ENCODE results near the gene PPM1M. TPM values are rescaled to one million over a fixed set of nuclear protein-coding genes. Genes with fewer than 3 reads are reported as not detected.

The PPM1M gene
- polyA plus RNA-seq, 1 of the 3 experiments (the other 2 are of a cell fraction) = 19.2 TPM

DNA sequence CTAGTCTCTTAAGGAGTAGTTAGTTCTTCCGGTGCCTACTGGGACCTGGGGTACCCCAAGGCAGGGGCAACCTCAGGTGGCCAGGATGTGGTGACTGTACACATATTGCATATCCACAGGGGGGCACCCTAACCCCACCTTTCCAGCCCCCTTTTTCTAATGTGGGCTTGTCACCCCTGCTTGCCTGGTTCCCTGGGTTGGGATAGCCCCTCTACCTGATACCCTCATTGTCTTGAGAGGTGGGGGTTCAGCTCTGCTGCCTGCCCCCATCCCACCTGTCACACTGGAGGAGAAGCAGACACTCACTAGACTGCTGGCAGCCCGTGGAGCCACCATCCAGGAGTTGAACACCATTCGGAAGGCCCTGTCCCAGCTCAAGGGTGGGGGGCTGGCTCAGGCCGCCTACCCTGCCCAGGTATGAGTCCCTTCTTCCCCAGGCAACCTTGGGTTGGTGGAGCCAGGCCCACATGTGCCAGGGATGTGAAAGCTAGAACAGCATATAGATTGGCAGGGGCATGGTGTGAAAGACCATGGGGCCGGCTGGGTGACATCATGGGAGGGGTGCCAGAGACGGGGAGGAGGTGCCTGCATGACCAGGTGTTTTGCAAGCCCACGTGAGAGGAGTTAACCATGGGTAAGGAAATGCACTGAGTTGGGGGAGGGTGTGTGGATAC lies 46.1 kb downstream of the PPM1M start:
- Histone ChIP-seq H3K4me3 (ENCODE audit: low read depth in 2 of 2, low read length in 1 of 2) (no peak overlapping the region), H3K27ac (ENCODE audit: low read depth in 2 of 2, low read length in 1 of 2) (no peak overlapping the region), H3K4me1 (ENCODE audit: control insufficient read depth in 1 of 2, insufficient read depth in 2 of 2, low read depth in 1 of 2, low read length in 1 of 2) (peaks cover 0 to 38% of the 10 kb centered on the region in 2 experiments; a peak in 2 of 4 replicates), H3K4me2 (no peak overlapping the region), H3K9me2 (no peaks in the 10 kb centered on the region), H3K79me2 (ENCODE audit: insufficient read depth) (peaks cover 19% of the 10 kb centered on the region; the same call in 1 of the 2 replicates), H3F3A (replicated peaks; ENCODE audit: insufficient read depth) (peaks cover 10% of the 10 kb centered on the region), H3K27me3 (ENCODE audit: insufficient read depth) (no peaks in the 10 kb centered on the region), H3K36me3 (replicated peaks in 1 of 2; ENCODE audit: control insufficient read depth in 1 of 2, insufficient read depth in 2 of 2, low read length in 1 of 2) (peaks cover 0 to 16% of the 10 kb centered on the region in 2 experiments), H3K9ac (no peak overlapping the region), H3K9me3 (no peaks in the 10 kb centered on the region), H2AFZ (ENCODE audit: low read depth) (no peak overlapping the region), H4K20me1 (ENCODE audit: insufficient read depth) (no peaks in the 10 kb centered on the region)
- CTCF ChIA-PET = interaction anchor here (0.6 to 16.0 kb wide), 15 partner anchors 9 to 290 kb away, joined by 3 to 504 read pairs (median 4); no protein-coding TSS in a partner anchor
- peak; percentile 80 for DNase-seq
- 81% methylated on average over 6 of the region's 7 CpGs for WGBS (ENCODE audit: low lambda C conversion rate)
- POLR2A ChIA-PET = interaction anchor here (1.4 kb wide), 1 partner anchor 47 kb away, joined by 3 read pairs; no protein-coding TSS in a partner anchor
- TF ChIP-seq MEF2A (IDR thresholded peaks at IDR 0.05; ENCODE audit: borderline replicate concordance, low read depth) (no peak), RAD21 (IDR thresholded peaks at IDR 0.05; ENCODE audit: low read length) (peak; percentile 93), SMC3 (IDR thresholded peaks at IDR 0.05; ENCODE audit: low read depth, low read length) (peak; percentile 93)
- TF ChIP-seq, protein P1, sequence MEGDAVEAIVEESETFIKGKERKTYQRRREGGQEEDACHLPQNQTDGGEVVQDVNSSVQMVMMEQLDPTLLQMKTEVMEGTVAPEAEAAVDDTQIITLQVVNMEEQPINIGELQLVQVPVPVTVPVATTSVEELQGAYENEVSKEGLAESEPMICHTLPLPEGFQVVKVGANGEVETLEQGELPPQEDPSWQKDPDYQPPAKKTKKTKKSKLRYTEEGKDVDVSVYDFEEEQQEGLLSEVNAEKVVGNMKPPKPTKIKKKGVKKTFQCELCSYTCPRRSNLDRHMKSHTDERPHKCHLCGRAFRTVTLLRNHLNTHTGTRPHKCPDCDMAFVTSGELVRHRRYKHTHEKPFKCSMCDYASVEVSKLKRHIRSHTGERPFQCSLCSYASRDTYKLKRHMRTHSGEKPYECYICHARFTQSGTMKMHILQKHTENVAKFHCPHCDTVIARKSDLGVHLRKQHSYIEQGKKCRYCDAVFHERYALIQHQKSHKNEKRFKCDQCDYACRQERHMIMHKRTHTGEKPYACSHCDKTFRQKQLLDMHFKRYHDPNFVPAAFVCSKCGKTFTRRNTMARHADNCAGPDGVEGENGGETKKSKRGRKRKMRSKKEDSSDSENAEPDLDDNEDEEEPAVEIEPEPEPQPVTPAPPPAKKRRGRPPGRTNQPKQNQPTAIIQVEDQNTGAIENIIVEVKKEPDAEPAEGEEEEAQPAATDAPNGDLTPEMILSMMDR (IDR thresholded peaks at IDR 0.05) = peak; percentile 71

DNA sequence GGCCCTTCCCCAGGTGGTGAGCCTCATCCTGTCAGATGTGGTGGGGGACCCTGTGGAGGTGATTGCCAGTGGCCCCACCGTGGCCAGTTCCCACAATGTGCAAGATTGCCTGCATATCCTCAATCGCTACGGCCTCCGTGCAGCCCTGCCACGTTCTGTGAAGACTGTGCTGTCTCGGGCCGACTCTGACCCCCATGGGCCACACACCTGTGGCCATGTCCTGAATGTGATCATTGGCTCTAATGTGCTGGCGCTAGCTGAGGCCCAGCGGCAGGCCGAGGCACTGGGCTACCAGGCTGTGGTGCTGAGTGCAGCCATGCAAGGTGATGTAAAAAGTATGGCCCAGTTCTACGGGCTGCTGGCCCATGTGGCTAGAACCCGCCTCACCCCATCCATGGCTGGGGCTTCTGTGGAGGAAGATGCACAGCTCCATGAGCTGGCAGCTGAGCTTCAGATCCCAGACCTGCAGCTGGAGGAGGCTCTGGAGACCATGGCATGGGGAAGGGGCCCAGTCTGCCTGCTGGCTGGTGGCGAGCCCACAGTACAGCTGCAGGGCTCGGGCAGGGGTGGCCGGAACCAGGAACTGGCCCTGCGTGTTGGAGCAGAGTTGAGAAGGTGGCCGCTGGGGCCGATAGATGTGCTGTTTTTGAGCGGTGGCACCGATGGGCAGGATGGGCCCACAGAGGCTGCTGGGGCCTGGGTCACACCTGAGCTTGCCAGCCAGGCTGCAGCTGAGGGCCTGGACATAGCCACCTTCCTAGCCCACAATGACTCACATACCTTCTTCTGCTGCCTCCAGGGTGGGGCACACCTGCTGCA lies 46.9 kb downstream of the PPM1M start:
- no peak overlapping the region for H2AFZ ChIP-seq (ENCODE audit: low read depth)
- DNase-seq = no peak
- no peak overlapping the region for H3K9ac ChIP-seq
- no peak overlapping the region for H3K4me3 ChIP-seq (ENCODE audit: low read depth in 2 of 2, low read length in 1 of 2)
- H4K20me1 ChIP-seq (ENCODE audit: insufficient read depth) = no peaks in the 10 kb centered on the region
- no peaks in the 10 kb centered on the region for H3K9me3 ChIP-seq
- no peak overlapping the region; a peak in 1 of 4 replicates for H3K27ac ChIP-seq (ENCODE audit: low read depth in 2 of 2, low read length in 1 of 2)
- WGBS (ENCODE audit: low lambda C conversion rate) = 93% methylated on average over 3 of the region's 20 CpGs
- no peak overlapping the region for H3K4me2 ChIP-seq
- no peaks in the 10 kb centered on the region for H3K9me2 ChIP-seq
- H3F3A ChIP-seq (replicated peaks; ENCODE audit: insufficient read depth) = peaks cover 10% of the 10 kb centered on the region
- ChIA-PET POLR2A (interaction anchor here (1.4 kb wide), 1 partner anchor 46 kb away, joined by 3 read pairs; no protein-coding TSS in a partner anchor), CTCF (interaction anchor here (0.7 to 16.0 kb wide), 13 partner anchors 9 to 291 kb away, joined by 3 to 504 read pairs (median 4); no protein-coding TSS in a partner anchor)
- peaks cover 0 to 41% of the 10 kb centered on the region in 2 experiments; a peak in 2 of 4 replicates for H3K4me1 ChIP-seq (ENCODE audit: control insufficient read depth in 1 of 2, insufficient read depth in 2 of 2, low read depth in 1 of 2, low read length in 1 of 2)
- H3K79me2 ChIP-seq (ENCODE audit: insufficient read depth) = peaks cover 11% of the 10 kb centered on the region; the same call in 1 of the 2 replicates
- H3K36me3 ChIP-seq (replicated peaks in 1 of 2; ENCODE audit: control insufficient read depth in 1 of 2, insufficient read depth in 2 of 2, low read length in 1 of 2) = peaks cover 0 to 16% of the 10 kb centered on the region in 2 experiments
- no peaks in the 10 kb centered on the region for H3K27me3 ChIP-seq (ENCODE audit: insufficient read depth)
- TF ChIP-seq EP300 (IDR thresholded peaks at IDR 0.05; ENCODE audit: borderline replicate concordance in 1 of 2, low read depth in 1 of 2, low read length in 1 of 2) = no peak
- TF ChIP-seq EZH2phosphoT487 (IDR thresholded peaks at IDR 0.05; ENCODE audit: borderline replicate concordance, low read depth) = no peak
- no peak for TF ChIP-seq NFIC (IDR thresholded peaks at IDR 0.05; ENCODE audit: borderline replicate concordance)
- TF ChIP-seq FOSL2 (IDR thresholded peaks at IDR 0.05; ENCODE audit: borderline replicate concordance, low read depth) = no peak
- TF ChIP-seq TEAD4 (IDR thresholded peaks at IDR 0.05; ENCODE audit: borderline replicate concordance, insufficient read depth) = no peak
- TF ChIP-seq FOXJ3 (CRISPR knock-in tag; IDR thresholded peaks at IDR 0.05) = no peak
- no peak for TF ChIP-seq MEF2A (IDR thresholded peaks at IDR 0.05; ENCODE audit: borderline replicate concordance, low read depth)
- TF ChIP-seq GABPA (IDR thresholded peaks at IDR 0.05; ENCODE audit: low read depth) = no peak
- TF ChIP-seq, protein P2, sequence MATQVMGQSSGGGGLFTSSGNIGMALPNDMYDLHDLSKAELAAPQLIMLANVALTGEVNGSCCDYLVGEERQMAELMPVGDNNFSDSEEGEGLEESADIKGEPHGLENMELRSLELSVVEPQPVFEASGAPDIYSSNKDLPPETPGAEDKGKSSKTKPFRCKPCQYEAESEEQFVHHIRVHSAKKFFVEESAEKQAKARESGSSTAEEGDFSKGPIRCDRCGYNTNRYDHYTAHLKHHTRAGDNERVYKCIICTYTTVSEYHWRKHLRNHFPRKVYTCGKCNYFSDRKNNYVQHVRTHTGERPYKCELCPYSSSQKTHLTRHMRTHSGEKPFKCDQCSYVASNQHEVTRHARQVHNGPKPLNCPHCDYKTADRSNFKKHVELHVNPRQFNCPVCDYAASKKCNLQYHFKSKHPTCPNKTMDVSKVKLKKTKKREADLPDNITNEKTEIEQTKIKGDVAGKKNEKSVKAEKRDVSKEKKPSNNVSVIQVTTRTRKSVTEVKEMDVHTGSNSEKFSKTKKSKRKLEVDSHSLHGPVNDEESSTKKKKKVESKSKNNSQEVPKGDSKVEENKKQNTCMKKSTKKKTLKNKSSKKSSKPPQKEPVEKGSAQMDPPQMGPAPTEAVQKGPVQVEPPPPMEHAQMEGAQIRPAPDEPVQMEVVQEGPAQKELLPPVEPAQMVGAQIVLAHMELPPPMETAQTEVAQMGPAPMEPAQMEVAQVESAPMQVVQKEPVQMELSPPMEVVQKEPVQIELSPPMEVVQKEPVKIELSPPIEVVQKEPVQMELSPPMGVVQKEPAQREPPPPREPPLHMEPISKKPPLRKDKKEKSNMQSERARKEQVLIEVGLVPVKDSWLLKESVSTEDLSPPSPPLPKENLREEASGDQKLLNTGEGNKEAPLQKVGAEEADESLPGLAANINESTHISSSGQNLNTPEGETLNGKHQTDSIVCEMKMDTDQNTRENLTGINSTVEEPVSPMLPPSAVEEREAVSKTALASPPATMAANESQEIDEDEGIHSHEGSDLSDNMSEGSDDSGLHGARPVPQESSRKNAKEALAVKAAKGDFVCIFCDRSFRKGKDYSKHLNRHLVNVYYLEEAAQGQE (IDR thresholded peaks at IDR 0.05; ENCODE audit: low read depth, low read length) = no peak
- TF ChIP-seq MXI1 (IDR thresholded peaks at IDR 0.05; ENCODE audit: low read depth, low read length) = no peak
- TF ChIP-seq, protein P1 (IDR thresholded peaks at IDR 0.05) = no peak
- no peak for TF ChIP-seq POLR2AphosphoS5 (IDR thresholded peaks at IDR 0.05; ENCODE audit: low read depth, low read length)
- TF ChIP-seq NRF1 (IDR thresholded peaks at IDR 0.05; ENCODE audit: low read depth, low read length) = no peak
- no peak for TF ChIP-seq RFX5 (IDR thresholded peaks at IDR 0.05; ENCODE audit: low read length)
- TF ChIP-seq JUND (IDR thresholded peaks at IDR 0.05) = no peak

Measured in SK-N-SH (cell line).